Common myeloid progenitor, CD34-positive (primary cell): ENCODE data around the gene MGLL.

ENCODE experiments used
- CTCF ChIA-PET: fragments of 350-600 bp; sonication (Branson Sonifier 250); formaldehyde crosslinking; loops from one replicate; lab custom pipeline; 2021; ENCODE audit warnings: antibody characterized with exemption; lab: Charles Lee
- POLR2A ChIA-PET: fragments of 350-600 bp; sonication (Branson Sonifier 250); formaldehyde crosslinking; loops from one replicate; lab custom pipeline; 2021; ENCODE audit warnings: antibody characterized with exemption; lab: Charles Lee
- DNase-seq, 3 donors: peaks; one replicate each; pipeline versions ENCODE4 v3.0.0 to v3.0.0-alpha.2; 2013
- H3K27ac ChIP-seq, 2 experiments: 1 replicate in 1 of 2; 2 replicates in 1 of 2; pipeline ENCODE4 v1.7.0; 2013; ENCODE audit warnings: inconsistent platforms in 2 of 2, low read length in 2 of 2, mild to moderate bottlenecking in 2 of 2, low read depth in 1 of 2, moderate library complexity in 1 of 2; ENCODE audit not compliant: severe bottlenecking in 2 of 2, insufficient read depth in 1 of 2, poor library complexity in 1 of 2
- H3K27me3 ChIP-seq, 5 experiments: replicated peaks in 2 of 5; 1 replicate in 3 of 5; 2 replicates in 2 of 5; pipeline versions ENCODE4 v1.6.1 to v1.7.0; 2013; ENCODE audit warnings: low read length in 4 of 5, mild to moderate bottlenecking in 2 of 5, moderate library complexity in 2 of 5, inconsistent platforms in 1 of 5; ENCODE audit not compliant: insufficient read depth in 5 of 5, control insufficient read depth in 4 of 5
- H3K36me3 ChIP-seq, 4 experiments: 1 replicate in 2 of 4; 2 replicates in 2 of 4; pipeline versions ENCODE4 v1.6.1 to v1.7.0; 2013; ENCODE audit warnings: low read length in 3 of 4, control low read depth in 1 of 4, mild to moderate bottlenecking in 1 of 4; ENCODE audit not compliant: control insufficient read depth in 4 of 4, insufficient read depth in 4 of 4
- H3K4me1 ChIP-seq, 4 experiments: 1 replicate in 3 of 4; 2 replicates in 1 of 4; pipeline versions ENCODE4 v1.6.1 to v1.7.1; 2013; ENCODE audit warnings: low read length in 3 of 4, mild to moderate bottlenecking in 3 of 4, control low read depth in 1 of 4, inconsistent platforms in 1 of 4, moderate library complexity in 1 of 4; ENCODE audit not compliant: control insufficient read depth in 4 of 4, insufficient read depth in 4 of 4; ENCODE audit errors: control extremely low read depth in 1 of 4
- H3K4me3 ChIP-seq, 7 experiments: 1 replicate in 4 of 7; 2 replicates in 3 of 7; pipeline versions ENCODE4 v1.5.1 to v1.7.0; 2013; ENCODE audit warnings: mild to moderate bottlenecking in 7 of 7, low read length in 6 of 7, moderate library complexity in 6 of 7, inconsistent platforms in 2 of 7, low read depth in 2 of 7, control low read depth in 1 of 7; ENCODE audit not compliant: insufficient read depth in 4 of 7, control insufficient read depth in 1 of 7; ENCODE audit errors: extremely low read depth in 1 of 7
- H3K9me3 ChIP-seq, 5 experiments: 1 replicate in 4 of 5; 2 replicates in 1 of 5; pipeline versions ENCODE4 v1.6.1 to v1.7.1; 2013; ENCODE audit warnings: low read length in 4 of 5, mild to moderate bottlenecking in 2 of 5, inconsistent platforms in 1 of 5, low read depth in 1 of 5, moderate library complexity in 1 of 5; ENCODE audit not compliant: control insufficient read depth in 4 of 5, insufficient read depth in 2 of 5; ENCODE audit errors: control extremely low read depth in 1 of 5
- WGBS: methylation state at CpG from one replicate; pipeline ENCODE4 v1.1.5; 2013; ENCODE audit not compliant: insufficient coverage; 5-methylcytosine and 5-hydroxymethylcytosine counted together

MGLL gene

DNA sequence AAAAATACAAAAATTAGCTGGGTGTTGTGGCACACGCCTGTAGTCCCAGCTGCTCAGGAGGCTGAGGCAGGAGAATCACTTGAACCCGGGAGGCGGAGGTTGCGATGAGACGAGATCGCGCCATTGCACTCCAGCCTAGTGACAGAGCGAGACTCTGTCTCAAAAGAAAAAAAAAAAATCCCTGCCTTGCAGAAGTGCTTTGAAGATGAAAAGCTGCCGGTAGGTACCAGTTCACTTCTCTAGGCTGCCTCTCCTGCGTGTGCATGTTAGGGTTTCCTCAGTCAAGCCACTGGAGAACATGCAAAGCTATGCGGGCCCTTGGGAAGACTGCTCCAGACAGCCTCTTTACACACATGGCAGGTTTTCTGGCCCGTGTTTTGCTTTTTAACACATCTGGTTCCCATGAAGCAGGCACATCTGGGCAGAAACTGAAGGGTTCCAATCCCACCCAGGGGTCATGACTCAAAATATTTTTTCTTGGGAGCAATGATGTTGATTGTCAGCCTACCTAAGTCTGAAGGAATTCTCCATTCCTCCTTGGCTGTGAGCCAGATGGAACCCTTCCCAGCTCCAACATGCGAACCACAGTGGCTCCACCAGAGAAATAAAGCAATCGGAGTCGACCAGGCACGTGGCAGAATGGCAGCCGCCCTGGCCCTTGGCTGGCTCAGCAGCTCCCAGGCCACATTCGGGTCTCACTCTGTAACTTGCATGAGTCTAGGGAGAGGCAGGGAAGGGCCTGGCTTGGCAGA lies 29.6 kb downstream of the MGLL start:
- POLR2A ChIA-PET, result no interaction called here
- DNase-seq, result no peak
- H3K27me3 ChIP-seq, result no peaks in the 10 kb centered on the region
- 94% methylated on average over 14 of the region's 18 CpGs for WGBS
- H3K4me3 ChIP-seq, result no peak overlapping the region
- peaks cover 0 to 50% (median 35%) of the 10 kb centered on the region in 4 experiments for H3K4me1 ChIP-seq
- CTCF ChIA-PET, result interaction anchor here (1.1 to 13.2 kb wide), 5 partner anchors 10 to 40 kb away, joined by 3 to 109 read pairs (median 29); partner anchors contain the start of gene MGLL
- H3K9me3 ChIP-seq, result no peaks in the 10 kb centered on the region
- peak overlapping the region in 1 of 2 experiments; percentile 50 for H3K27ac ChIP-seq
- H3K36me3 ChIP-seq, result peaks cover 0 to 29% (median 18%) of the 10 kb centered on the region in 4 experiments

DNA sequence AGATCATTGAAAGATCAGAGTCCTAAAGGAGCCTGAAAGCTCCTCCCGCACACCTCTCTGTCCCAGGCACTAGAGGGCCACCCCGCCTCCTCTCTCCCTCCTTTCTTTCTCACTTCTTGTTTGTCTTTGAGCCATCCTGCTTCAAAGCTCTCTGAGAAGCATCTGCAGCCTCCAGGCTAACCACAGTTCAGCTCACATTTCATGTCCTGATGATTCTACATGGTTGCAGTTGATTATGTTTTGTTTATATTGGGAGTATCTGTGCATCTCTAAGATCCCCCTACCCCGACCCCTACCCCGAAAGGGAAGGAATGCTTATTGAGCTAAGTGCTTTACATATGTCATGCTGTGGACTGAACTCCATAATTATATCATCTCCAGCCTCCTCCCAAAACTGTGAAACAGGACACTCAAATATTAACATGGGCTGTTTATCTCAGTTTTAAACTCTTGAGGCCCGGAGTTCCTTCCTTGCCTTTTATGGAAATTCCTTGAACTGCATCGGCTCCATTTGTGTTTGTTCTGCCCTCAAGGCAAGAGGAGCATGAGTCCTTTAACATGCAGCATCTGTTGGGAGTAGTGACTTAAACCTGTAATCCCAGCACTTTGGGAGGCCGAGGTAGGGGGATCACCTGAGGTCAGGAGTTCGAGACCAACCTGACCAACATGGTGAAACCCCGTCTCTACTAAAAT lies 30.9 kb downstream of the MGLL start:
- H3K27ac ChIP-seq, result peak overlapping the region; percentile 19 to 38
- H3K36me3 ChIP-seq, result peaks cover 0 to 26% (median 14%) of the 10 kb centered on the region in 4 experiments
- H3K27me3 ChIP-seq, result no peaks in the 10 kb centered on the region
- ChIA-PET CTCF (interaction anchor here (0.6 to 13.2 kb wide), 20 partner anchors 8 to 170 kb away, joined by 3 to 109 read pairs (median 6); partner anchors contain the start of gene MGLL), POLR2A (interaction anchor here (0.5 to 1.3 kb wide), 3 partner anchors 30 to 1279 kb away, joined by 3 to 7 read pairs (median 5); partner anchors contain the start of gene MGLL)
- H3K9me3 ChIP-seq, result no peaks in the 10 kb centered on the region
- 42% methylated on average over 6 of the region's 9 CpGs for WGBS
- H3K4me3 ChIP-seq, result no peak overlapping the region
- DNase-seq, result peak; percentile 42 to 78 (median 72)
- peaks cover 0 to 60% (median 44%) of the 10 kb centered on the region in 4 experiments for H3K4me1 ChIP-seq

GRCh38 chr3:127790882-127791183 lies 31.5 kb downstream of the MGLL start:
- Histone ChIP-seq H3K27me3 (no peaks in the 10 kb centered on the region), H3K4me1 (peaks cover 0 to 64% (median 47%) of the 10 kb centered on the region in 4 experiments), H3K9me3 (no peaks in the 10 kb centered on the region), H3K27ac (peak overlapping the region in 1 of 2 experiments; percentile 19), H3K4me3 (no peak overlapping the region), H3K36me3 (peaks cover 0 to 24% (median 13%) of the 10 kb centered on the region in 4 experiments)
- no peak for DNase-seq
- CTCF ChIA-PET, result interaction anchor here (0.8 to 13.2 kb wide), 19 partner anchors 9 to 170 kb away, joined by 3 to 109 read pairs (median 6); partner anchors contain the start of gene MGLL
- POLR2A ChIA-PET, result interaction anchor here (1.2 to 1.3 kb wide), 2 partner anchors 31 to 32 kb away, joined by 5 to 7 read pairs; partner anchors contain the start of gene MGLL
- 61% methylated on average over 5 of the region's 7 CpGs for WGBS

GRCh38 chr3:127789990-127790881 lies 32.1 kb downstream of the MGLL start:
- POLR2A ChIA-PET, result interaction anchor here (1.2 to 1.3 kb wide), 3 partner anchors 28 to 33 kb away, joined by 5 to 7 read pairs (median 6); partner anchors contain the start of gene MGLL
- DNase-seq, result no peak
- H3K27ac ChIP-seq, result no peak overlapping the region
- no peaks in the 10 kb centered on the region for H3K27me3 ChIP-seq
- no peak overlapping the region for H3K4me3 ChIP-seq
- CTCF ChIA-PET, result interaction anchor here (0.8 to 13.2 kb wide), 18 partner anchors 9 to 171 kb away, joined by 3 to 109 read pairs (median 6); partner anchors contain the start of gene MGLL
- peaks cover 0 to 70% (median 52%) of the 10 kb centered on the region in 4 experiments for H3K4me1 ChIP-seq
- 97% methylated on average over 18 of the region's 19 CpGs for WGBS
- H3K36me3 ChIP-seq, result peaks cover 0 to 24% (median 13%) of the 10 kb centered on the region in 4 experiments
- no peaks in the 10 kb centered on the region for H3K9me3 ChIP-seq

- Histone ChIP-seq H3K4me3 (no peak overlapping the region), H3K36me3 (peaks cover 0 to 17% (median 10%) of the 10 kb centered on the region in 4 experiments), H3K27me3 (no peaks in the 10 kb centered on the region), H3K9me3 (no peaks in the 10 kb centered on the region), H3K4me1 (peaks cover 0 to 82% (median 64%) of the 10 kb centered on the region in 4 experiments), H3K27ac (no peak overlapping the region)
- 100% methylated on average over 2 of the region's 5 CpGs for WGBS
- CTCF ChIA-PET, result interaction anchor here (0.6 to 13.2 kb wide), 9 partner anchors 8 to 92 kb away, joined by 3 to 109 read pairs (median 4); partner anchors contain the start of gene MGLL
- DNase-seq, result no peak
- POLR2A ChIA-PET, result interaction anchor here (0.7 to 1.2 kb wide), 2 partner anchors 11 to 27 kb away, joined by 3 to 6 read pairs; no protein-coding TSS in a partner anchor
Measured at GRCh38 chr3:127789051-127789450, 33.3 kb downstream of the MGLL start.

DNA sequence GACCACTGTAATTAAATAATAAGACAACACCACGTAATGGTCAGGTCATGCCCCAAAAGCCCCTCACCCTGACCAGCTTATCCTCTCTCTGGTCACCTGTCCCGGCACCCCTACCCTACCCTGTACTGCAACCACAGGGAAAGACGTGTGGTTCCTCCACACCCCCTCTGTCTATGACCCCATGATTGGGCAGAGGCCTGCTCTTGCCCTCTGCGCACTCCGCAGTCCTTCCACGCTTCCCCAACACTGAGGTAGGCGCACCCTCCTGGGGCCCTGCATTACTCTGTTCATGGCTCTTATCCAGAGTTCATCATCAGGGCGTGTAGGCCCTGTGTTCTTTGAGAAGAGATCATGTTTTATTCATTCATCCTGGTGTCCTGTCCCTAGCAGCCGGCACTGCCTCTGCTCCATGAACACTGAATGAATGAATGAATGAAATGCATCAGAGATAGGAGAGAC lies 33.8 kb downstream of the MGLL start:
- ChIA-PET CTCF (interaction anchor here (0.8 to 13.2 kb wide), 8 partner anchors 10 to 91 kb away, joined by 3 to 109 read pairs (median 6); partner anchors contain the start of gene MGLL), POLR2A (interaction anchor here (0.7 kb wide), 1 partner anchor 11 kb away, joined by 3 read pairs; no protein-coding TSS in a partner anchor)
- no peak overlapping the region for H3K4me3 ChIP-seq
- H3K27me3 ChIP-seq, result no peaks in the 10 kb centered on the region
- H3K9me3 ChIP-seq, result no peaks in the 10 kb centered on the region
- 95% methylated on average over 9 of the region's 9 CpGs for WGBS
- peaks cover 0 to 19% (median 9%) of the 10 kb centered on the region in 4 experiments for H3K36me3 ChIP-seq
- peaks cover 0 to 84% (median 64%) of the 10 kb centered on the region in 4 experiments for H3K4me1 ChIP-seq
- H3K27ac ChIP-seq, result peak overlapping the region in 1 of 2 experiments; percentile 11
- no peak for DNase-seq
